BLaER1 (cell line): ENCODE results near the gene AATF.
A peak's percentile ranks its signal among the peaks of the same experiment; 100 is the strongest.

Source experiments
- H3K27ac ChIP-seq: shearing (Covaris generic); formaldehyde crosslinking; 2 replicates; pipeline ENCODE4 v1.8.1; 2022
- H3K27me3 ChIP-seq: shearing (Covaris generic); formaldehyde crosslinking; 2 replicates; pipeline ENCODE4 v1.8.1; 2022
- H3K36me3 ChIP-seq: shearing (Covaris generic); formaldehyde crosslinking; 2 replicates; pipeline ENCODE4 v1.8.1; 2022
- H3K4me1 ChIP-seq: shearing (Covaris generic); formaldehyde crosslinking; 2 replicates; pipeline ENCODE4 v1.8.1; 2022
- H3K4me2 ChIP-seq: shearing (Covaris generic); formaldehyde crosslinking; 2 replicates; pipeline ENCODE4 v1.8.1; 2022
- H3K4me3 ChIP-seq: shearing (Covaris generic); formaldehyde crosslinking; 2 replicates; pipeline ENCODE4 v1.8.1; 2022
- H3K9ac ChIP-seq: shearing (Covaris generic); formaldehyde crosslinking; 2 replicates; pipeline ENCODE4 v1.8.1; 2022
- H3K9me3 ChIP-seq: shearing (Covaris generic); formaldehyde crosslinking; 2 replicates; pipeline ENCODE4 v1.8.1; 2022
- H4K20me1 ChIP-seq: shearing (Covaris generic); formaldehyde crosslinking; 2 replicates; pipeline ENCODE4 v1.8.1; 2022
- Cebpa-rat ChIP-seq: shearing (Covaris generic); IDR thresholded peaks from 2 replicates; pipeline ENCODE4 v1.8.1; 2022

AATF gene

DNA sequence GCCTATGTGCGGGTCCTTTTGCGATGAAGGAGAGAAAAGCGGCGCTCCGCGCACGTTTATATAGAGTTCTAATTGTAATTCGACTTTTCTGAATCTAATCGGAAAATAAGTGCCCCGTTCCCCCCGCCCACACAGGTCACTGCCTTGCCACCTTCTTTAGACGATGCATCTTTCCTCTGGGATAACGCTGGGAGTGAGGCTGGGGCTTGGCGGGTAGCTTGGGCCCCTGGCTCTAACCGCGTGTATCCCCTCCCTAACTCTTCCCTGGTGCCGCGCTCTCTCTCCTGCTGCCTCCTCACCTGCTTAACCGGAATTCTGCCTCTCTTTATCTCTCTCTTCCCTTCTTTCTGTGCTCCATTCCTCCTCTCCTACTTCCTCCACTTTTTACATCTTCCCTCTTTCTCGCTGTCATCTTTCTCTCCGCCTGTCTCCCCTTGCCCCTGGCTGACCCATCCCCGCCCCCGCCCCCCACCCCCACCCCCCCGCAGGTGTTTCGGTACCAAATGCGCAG is 8.9 kb upstream of the AATF start:
- no peak for TF ChIP-seq Cebpa-rat
- peaks cover 100% of the 10 kb centered on the region for H3K27me3 ChIP-seq

GRCh38 chr17:36940313-36941264 is 8.2 kb upstream of the AATF start:
- Histone ChIP-seq H3K36me3 (peaks cover 6% of the 10 kb centered on the region; the same call in 1 of the 2 replicates), H3K4me3 (no peak overlapping the region), H3K9me3 (peaks cover 34% of the 10 kb centered on the region), H3K27me3 (peaks cover 100% of the 10 kb centered on the region), H3K4me1 (peaks cover 28% of the 10 kb centered on the region), H3K9ac (no peak overlapping the region), H4K20me1 (peaks cover 90% of the 10 kb centered on the region), H3K4me2 (no peak overlapping the region), H3K27ac (no peak overlapping the region)
- TF ChIP-seq Cebpa-rat: no peak

More for the DNA sequence above, 8.9 kb upstream of the AATF start:
- H3K4me1 ChIP-seq: peaks cover 28% of the 10 kb centered on the region
- H4K20me1 ChIP-seq: peaks cover 93% of the 10 kb centered on the region
- H3K27ac ChIP-seq: no peak overlapping the region
- no peak overlapping the region for H3K4me3 ChIP-seq
- H3K4me2 ChIP-seq: no peak overlapping the region
- peaks cover 38% of the 10 kb centered on the region for H3K9me3 ChIP-seq
- no peak overlapping the region for H3K9ac ChIP-seq
- peaks cover 6% of the 10 kb centered on the region; the same call in 1 of the 2 replicates for H3K36me3 ChIP-seq

GRCh38 chr17:36941265-36942010 is 7.3 kb upstream of the AATF start:
- H3K4me3 ChIP-seq: peak overlapping the region; percentile 47
- peaks cover 6% of the 10 kb centered on the region; the same call in 1 of the 2 replicates for H3K36me3 ChIP-seq
- H4K20me1 ChIP-seq: peaks cover 90% of the 10 kb centered on the region
- H3K27ac ChIP-seq: no peak overlapping the region
- H3K9me3 ChIP-seq: peaks cover 37% of the 10 kb centered on the region
- H3K4me2 ChIP-seq: no peak overlapping the region
- peaks cover 20% of the 10 kb centered on the region for H3K4me1 ChIP-seq
- H3K9ac ChIP-seq: no peak overlapping the region
- TF ChIP-seq Cebpa-rat: no peak
- peaks cover 100% of the 10 kb centered on the region for H3K27me3 ChIP-seq

DNA sequence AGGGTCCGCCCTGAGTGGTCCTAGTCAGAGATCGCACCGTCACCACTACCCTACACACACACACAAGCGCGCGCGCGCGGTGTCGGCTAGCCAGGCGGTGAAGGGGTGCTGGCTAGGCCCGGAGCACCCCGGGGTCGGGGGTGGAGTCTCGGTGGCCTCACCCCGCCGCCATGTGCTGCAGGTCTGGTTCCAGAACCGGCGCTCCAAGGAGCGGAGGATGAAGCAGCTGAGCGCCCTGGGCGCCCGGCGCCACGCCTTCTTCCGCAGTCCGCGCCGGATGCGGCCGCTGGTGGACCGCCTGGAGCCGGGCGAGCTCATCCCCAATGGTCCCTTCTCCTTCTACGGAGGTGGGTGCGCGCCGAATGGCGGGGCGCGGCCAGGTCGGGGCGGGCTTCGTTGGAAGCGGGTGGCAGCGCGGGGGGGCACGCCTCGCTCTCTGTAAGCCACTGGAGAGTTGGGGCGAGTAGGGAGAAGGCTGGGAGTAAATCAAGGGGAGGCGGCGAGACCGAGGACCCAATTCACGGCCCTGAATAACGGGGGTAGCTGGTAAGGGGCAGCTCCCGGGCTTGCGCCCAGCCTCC is 6.6 kb upstream of the AATF start:
- Histone ChIP-seq H3K4me3 (peak overlapping the region; percentile 47), H3K9ac (no peak overlapping the region), H3K27ac (no peak overlapping the region), H3K9me3 (peaks cover 37% of the 10 kb centered on the region), H4K20me1 (peaks cover 83% of the 10 kb centered on the region), H3K4me2 (no peak overlapping the region), H3K36me3 (peaks cover 6% of the 10 kb centered on the region; the same call in 1 of the 2 replicates), H3K27me3 (peaks cover 100% of the 10 kb centered on the region), H3K4me1 (peaks cover 13% of the 10 kb centered on the region)
- TF ChIP-seq Cebpa-rat: no peak

DNA sequence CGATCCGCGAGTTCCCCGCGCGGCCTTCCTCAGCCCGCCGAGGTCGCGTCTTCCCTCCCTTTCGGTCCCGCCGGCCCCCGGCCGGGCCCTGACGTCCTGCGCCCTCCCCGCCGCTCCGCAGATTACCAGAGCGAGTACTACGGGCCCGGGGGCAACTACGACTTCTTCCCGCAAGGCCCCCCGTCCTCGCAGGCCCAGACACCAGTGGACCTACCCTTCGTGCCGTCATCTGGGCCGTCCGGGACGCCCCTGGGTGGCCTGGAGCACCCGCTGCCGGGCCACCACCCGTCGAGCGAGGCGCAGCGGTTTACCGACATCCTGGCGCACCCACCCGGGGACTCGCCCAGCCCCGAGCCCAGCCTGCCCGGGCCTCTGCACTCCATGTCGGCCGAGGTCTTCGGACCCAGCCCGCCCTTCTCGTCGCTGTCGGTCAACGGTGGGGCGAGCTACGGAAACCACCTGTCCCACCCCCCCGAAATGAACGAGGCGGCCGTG is 6.1 kb upstream of the AATF start:
- no peak overlapping the region for H3K4me2 ChIP-seq
- no peak for TF ChIP-seq Cebpa-rat
- peaks cover 37% of the 10 kb centered on the region for H3K9me3 ChIP-seq
- peaks cover 77% of the 10 kb centered on the region for H4K20me1 ChIP-seq
- peaks cover 8% of the 10 kb centered on the region for H3K4me1 ChIP-seq
- H3K36me3 ChIP-seq: peaks cover 6% of the 10 kb centered on the region; the same call in 1 of the 2 replicates
- peaks cover 100% of the 10 kb centered on the region for H3K27me3 ChIP-seq
- peak overlapping the region; percentile 47 for H3K4me3 ChIP-seq
- H3K9ac ChIP-seq: no peak overlapping the region
- no peak overlapping the region for H3K27ac ChIP-seq

GRCh38 chr17:36943250-36944191 is 5.2 kb upstream of the AATF start:
- H3K4me1 ChIP-seq: peaks cover 8% of the 10 kb centered on the region
- H3K4me3 ChIP-seq: peak overlapping the region; percentile 47
- H3K9ac ChIP-seq: no peak overlapping the region
- peaks cover 99% of the 10 kb centered on the region for H3K27me3 ChIP-seq
- TF ChIP-seq Cebpa-rat: no peak
- H3K27ac ChIP-seq: no peak overlapping the region
- H3K9me3 ChIP-seq: peaks cover 37% of the 10 kb centered on the region
- H3K36me3 ChIP-seq: peaks cover 6% of the 10 kb centered on the region; the same call in 1 of the 2 replicates
- H3K4me2 ChIP-seq: no peak overlapping the region
- H4K20me1 ChIP-seq: peaks cover 69% of the 10 kb centered on the region

DNA sequence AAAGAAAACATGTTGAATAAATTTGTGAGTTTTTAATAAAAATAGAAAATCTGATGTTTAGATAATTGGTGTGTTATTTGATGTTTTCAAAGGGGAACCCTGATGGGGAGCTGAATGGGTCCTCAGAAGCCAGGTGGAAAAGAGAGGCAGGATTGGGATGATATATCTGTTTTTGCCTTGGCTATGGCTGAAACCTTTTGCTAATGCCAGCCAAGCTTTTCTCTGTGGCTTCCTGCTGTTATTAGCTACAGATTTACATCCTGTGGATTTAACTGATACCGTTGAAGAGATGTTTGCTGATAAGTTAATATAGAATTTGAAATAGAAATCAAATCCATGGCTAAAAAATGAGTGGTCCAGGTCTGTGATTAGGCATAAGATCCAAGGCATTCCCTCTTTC is 4.2 kb upstream of the AATF start:
- Histone ChIP-seq H3K4me1 (peaks cover 9% of the 10 kb centered on the region), H3K27me3 (peaks cover 89% of the 10 kb centered on the region), H3K9me3 (peaks cover 37% of the 10 kb centered on the region), H3K27ac (no peak overlapping the region), H3K9ac (no peak overlapping the region), H3K4me3 (no peak overlapping the region), H3K36me3 (peaks cover 6% of the 10 kb centered on the region; the same call in 1 of the 2 replicates), H3K4me2 (no peak overlapping the region), H4K20me1 (peaks cover 64% of the 10 kb centered on the region)
- TF ChIP-seq Cebpa-rat: no peak

GRCh38 chr17:36945140-36945539 is 3.6 kb upstream of the AATF start:
- Histone ChIP-seq H3K4me1 (peaks cover 15% of the 10 kb centered on the region), H3K36me3 (peaks cover 6% of the 10 kb centered on the region), H3K27me3 (peaks cover 83% of the 10 kb centered on the region), H3K4me2 (no peak overlapping the region), H3K9me3 (peaks cover 37% of the 10 kb centered on the region), H3K4me3 (no peak overlapping the region), H3K9ac (no peak overlapping the region), H4K20me1 (peaks cover 66% of the 10 kb centered on the region), H3K27ac (no peak overlapping the region)
- TF ChIP-seq Cebpa-rat: no peak
